Caco-2 (cell line): ENCODE measurements around the gene ALDH4A1. TPM values are rescaled to one million over a fixed set of nuclear protein-coding genes. Genes with fewer than 3 reads are reported as not detected.

Source experiments
- BruUV-seq: library from RNA; stranded (reverse); fragments of 400-500 nt; replicated peaks from 2 replicates; lab custom pipeline; 2021; lab: Mats Ljungman, UMichigan
- CTCF ChIA-PET: fragments of 300-600 bp; sonication (Branson Sonifier 250); formaldehyde crosslinking; loops from one replicate; lab custom pipeline; 2022; ENCODE audit warnings: antibody characterized with exemption; lab: Charles Lee
- POLR2A ChIA-PET: fragments of 300-600 bp; sonication (Branson Sonifier 250); formaldehyde crosslinking; loops from one replicate; lab custom pipeline; 2022; ENCODE audit warnings: antibody characterized with exemption; lab: Charles Lee
- DNase-seq, 2 experiments: peaks; one replicate each; pipeline versions ENCODE4 v3.0.0 to v3.0.0-alpha.2; 2020 to 2022
- H3K27me3 ChIP-seq: replicated peaks from 2 replicates; pipeline ENCODE4 v1.6.0; 2011; ENCODE audit warnings: low read length; ENCODE audit not compliant: control insufficient read depth, insufficient read depth
- H3K36me3 ChIP-seq: 2 replicates; pipeline ENCODE4 v1.5.1; 2011; ENCODE audit warnings: low read length; ENCODE audit not compliant: control insufficient read depth, insufficient read depth
- H3K4me1 ChIP-seq: fragments of 250-450 bp; sonication (Bioruptor Pico); 2 replicates; pipeline ENCODE4 v1.5.1; 2020; ENCODE audit warnings: mild to moderate bottlenecking
- H3K4me3 ChIP-seq: 2 replicates; pipeline ENCODE4 v1.5.1; 2011; ENCODE audit warnings: low read depth, mild to moderate bottlenecking, control low read depth, low read length
- H3K9me3 ChIP-seq: fragments of 250-450 bp; sonication (Bioruptor Pico); 2 replicates; pipeline ENCODE4 v1.5.1; 2020; ENCODE audit warnings: mild to moderate bottlenecking, moderate library complexity
- H3K27ac Mint-ChIP-seq: one replicate; pipeline ENCODE4 v1.8.0; 2022; ENCODE audit warnings: mixed read lengths; ENCODE audit not compliant: unreplicated experiment
- H3K27me3 Mint-ChIP-seq: one replicate; pipeline ENCODE4 v1.8.0; 2022; ENCODE audit warnings: mixed read lengths; ENCODE audit not compliant: insufficient read depth, unreplicated experiment
- H3K36me3 Mint-ChIP-seq: one replicate; pipeline ENCODE4 v1.8.0; 2022; ENCODE audit warnings: mild to moderate bottlenecking, mixed read lengths; ENCODE audit not compliant: insufficient read depth, unreplicated experiment
- H3K4me1 Mint-ChIP-seq: one replicate; pipeline ENCODE4 v1.8.0; 2022; ENCODE audit warnings: low read depth, mixed read lengths; ENCODE audit not compliant: unreplicated experiment
- H3K4me3 Mint-ChIP-seq: one replicate; pipeline ENCODE4 v1.8.0; 2022; ENCODE audit warnings: mild to moderate bottlenecking, moderate library complexity, mixed read lengths; ENCODE audit not compliant: unreplicated experiment
- H3K9me3 Mint-ChIP-seq: one replicate; pipeline ENCODE4 v1.8.0; 2022; ENCODE audit warnings: mixed read lengths; ENCODE audit not compliant: unreplicated experiment
- CTCF ChIP-seq, 2 experiments: fragments of 200-600 bp in 1 of 2; IDR thresholded peaks; 1 replicate in 1 of 2; 2 replicates in 1 of 2; pipeline versions ENCODE4 v1.5.1 to v1.8.0; 2011 to 2022; ENCODE audit warnings: antibody characterized with exemption in 1 of 2, control low read depth in 1 of 2, inconsistent platforms in 1 of 2, low read depth in 1 of 2, low read length in 1 of 2, mild to moderate bottlenecking in 1 of 2, moderate library complexity in 1 of 2; ENCODE audit not compliant: insufficient read depth in 1 of 2, severe bottlenecking in 1 of 2, unreplicated experiment in 1 of 2
- intact Hi-C: fragments of 100-400 bp; cut with micrococcal nuclease; formaldehyde crosslinking; loops from one replicate; pipeline ENCODE4 v1.10.0; 2022; ENCODE audit not compliant: unreplicated experiment
- total RNA-seq: library from RNA; stranded (reverse); gene quantifications from 2 replicates; pipeline ENCODE4 v1.2.3, GENCODE V29; 2022

Gene ALDH4A1
- total RNA-seq, 1 experiment from 2014 or later, result 18.0 TPM

- Mint-ChIP-seq H3K4me1 (peaks cover 10% of the 10 kb centered on the region), H3K4me3 (no peak overlapping the region), H3K27me3 (no peaks in the 10 kb centered on the region), H3K9me3 (no peaks in the 10 kb centered on the region), H3K36me3 (peaks cover 9% of the 10 kb centered on the region), H3K27ac (no peak overlapping the region)
- no TSS peak for BruUV-seq
- CTCF ChIA-PET, result no interaction called here
- Histone ChIP-seq H3K27me3 (no peaks in the 10 kb centered on the region), H3K4me1 (peaks cover 6% of the 10 kb centered on the region), H3K4me3 (no peak overlapping the region), H3K36me3 (no peaks in the 10 kb centered on the region), H3K9me3 (no peaks in the 10 kb centered on the region)
- no peak for TF ChIP-seq CTCF (IDR thresholded peaks at IDR 0.05; ENCODE audit: insufficient read depth in 1 of 2, low read depth in 1 of 2, low read length in 1 of 2, severe bottlenecking in 1 of 2, unreplicated experiment in 1 of 2)
- no peak for DNase-seq
- POLR2A ChIA-PET, result no interaction called here
- intact Hi-C loops, result no loop called here
These were observed 29.4 kb upstream of the ALDH4A1 start for GRCh38 chr1:18931730-18932129.

- POLR2A ChIA-PET, result no interaction called here
- intact Hi-C loops, result no loop called here
- Mint-ChIP-seq H3K9me3 (no peaks in the 10 kb centered on the region), H3K27me3 (no peaks in the 10 kb centered on the region), H3K36me3 (no peaks in the 10 kb centered on the region), H3K4me3 (no peak overlapping the region), H3K27ac (no peak overlapping the region), H3K4me1 (no peaks in the 10 kb centered on the region)
- BruUV-seq, result no TSS peak
- DNase-seq, result no peak
- no peaks in the 10 kb centered on the region for H3K27me3 ChIP-seq
- H3K9me3 ChIP-seq, result no peaks in the 10 kb centered on the region
- CTCF ChIA-PET, result interaction anchor here (1.3 kb wide), 1 partner anchor 16 kb away, joined by 3 read pairs; no protein-coding TSS in a partner anchor
- TF ChIP-seq CTCF (IDR thresholded peaks at IDR 0.05; ENCODE audit: insufficient read depth in 1 of 2, low read depth in 1 of 2, low read length in 1 of 2, severe bottlenecking in 1 of 2, unreplicated experiment in 1 of 2), result no peak
- no peak overlapping the region for H3K4me3 ChIP-seq
- no peaks in the 10 kb centered on the region for H3K36me3 ChIP-seq
- H3K4me1 ChIP-seq, result no peaks in the 10 kb centered on the region
These were observed 27.3 kb upstream of the ALDH4A1 start for GRCh38 chr1:18929686-18930085.

- no TSS peak for BruUV-seq
These were observed 26.6 kb upstream of the ALDH4A1 start for GRCh38 chr1:18928985-18929384.

More at GRCh38 chr1:18928985-18929384, 26.6 kb upstream of the ALDH4A1 start:
- Histone ChIP-seq H3K36me3 (no peaks in the 10 kb centered on the region), H3K27me3 (no peaks in the 10 kb centered on the region), H3K4me3 (no peak overlapping the region), H3K4me1 (no peaks in the 10 kb centered on the region), H3K9me3 (no peaks in the 10 kb centered on the region)
- Mint-ChIP-seq H3K4me1 (no peaks in the 10 kb centered on the region), H3K27me3 (no peaks in the 10 kb centered on the region), H3K36me3 (no peaks in the 10 kb centered on the region), H3K27ac (no peak overlapping the region), H3K4me3 (no peak overlapping the region), H3K9me3 (no peaks in the 10 kb centered on the region)
- ChIA-PET POLR2A (interaction anchor here (0.8 kb wide), 1 partner anchor 20 kb away, joined by 5 read pairs; no protein-coding TSS in a partner anchor), CTCF (interaction anchor here (1.3 kb wide), 1 partner anchor 16 kb away, joined by 3 read pairs; no protein-coding TSS in a partner anchor)
- intact Hi-C loops, result no loop called here
- no peak for DNase-seq
- TF ChIP-seq CTCF (IDR thresholded peaks at IDR 0.05; ENCODE audit: insufficient read depth in 1 of 2, low read depth in 1 of 2, low read length in 1 of 2, severe bottlenecking in 1 of 2, unreplicated experiment in 1 of 2), result no peak
